Brain microvascular endothelial cell (primary cell): ENCODE measurements around the gene MORF4L2.

Source experiments
- DNase-seq: peaks from one replicate; pipeline ENCODE4 v3.0.0-alpha.2; 2020
- H3K27ac ChIP-seq: fragments of 250-450 bp; sonication (Bioruptor Pico); 2 replicates; pipeline ENCODE4 v1.5.1; 2020; ENCODE audit warnings: mild to moderate bottlenecking, moderate library complexity
- H3K27me3 ChIP-seq: fragments of 250-450 bp; sonication (Bioruptor Pico); replicated peaks from 2 replicates; pipeline ENCODE4 v1.5.1; 2020; ENCODE audit warnings: mild to moderate bottlenecking
- H3K36me3 ChIP-seq: fragments of 250-450 bp; sonication (Bioruptor Pico); replicated peaks from 2 replicates; pipeline ENCODE4 v1.5.1; 2020; ENCODE audit warnings: mild to moderate bottlenecking
- H3K4me3 ChIP-seq: 2 replicates; pipeline ENCODE4 v1.5.1; 2011; ENCODE audit warnings: low read depth, mild to moderate bottlenecking, control low read depth, low read length, moderate library complexity
- in situ Hi-C: cut with HindIII; loops from 2 replicates; pipeline ENCODE4 v1.10.0; 2017; ENCODE audit warnings: low sequenced_read_pairs, low pct_ligation_motif_present
- TF ChIP-seq, protein P1 (sequence below): IDR thresholded peaks from 2 replicates; pipeline ENCODE4 v1.5.1; 2011; ENCODE audit warnings: low read depth, mild to moderate bottlenecking, moderate library complexity, low read length, control low read depth, inconsistent platforms; ENCODE audit errors: missing control alignments

MORF4L2 gene

DNA sequence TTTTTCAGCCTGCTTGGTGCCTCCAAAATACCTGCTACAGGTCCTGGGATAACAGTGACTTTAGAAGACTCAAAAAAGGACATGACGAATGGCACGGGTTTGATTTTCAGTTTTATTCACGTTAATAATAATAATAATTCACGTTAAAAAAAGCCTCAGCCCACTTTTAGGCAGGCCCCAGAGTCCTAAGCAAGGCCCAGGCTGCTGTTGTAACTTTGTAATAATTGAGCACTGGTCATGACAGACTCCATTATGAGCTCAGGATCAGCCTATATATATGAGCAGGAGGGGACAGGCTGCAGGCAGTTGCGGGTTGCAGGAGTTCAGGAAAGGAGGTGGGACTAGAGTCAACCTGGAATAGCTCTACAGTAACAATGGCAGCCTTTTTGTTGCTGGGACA lies 24.1 kb upstream of the MORF4L2 start, which contains the start of gene TMEM31:
Gene TMEM31 (plus strand): TSS at position 301 of the 400 bp plus-strand sequence. CDS start 1,350 bp downstream, outside the sequence.
- Histone ChIP-seq H3K4me3 (no peak within 1 kb of the TSS), H3K27ac (no peak within 1 kb of the TSS), H3K27me3 (no peaks in the 10 kb centered on the region), H3K36me3 (no peaks in the 10 kb centered on the region)
- in situ Hi-C loops: no loop called here
- TF ChIP-seq, protein P1, sequence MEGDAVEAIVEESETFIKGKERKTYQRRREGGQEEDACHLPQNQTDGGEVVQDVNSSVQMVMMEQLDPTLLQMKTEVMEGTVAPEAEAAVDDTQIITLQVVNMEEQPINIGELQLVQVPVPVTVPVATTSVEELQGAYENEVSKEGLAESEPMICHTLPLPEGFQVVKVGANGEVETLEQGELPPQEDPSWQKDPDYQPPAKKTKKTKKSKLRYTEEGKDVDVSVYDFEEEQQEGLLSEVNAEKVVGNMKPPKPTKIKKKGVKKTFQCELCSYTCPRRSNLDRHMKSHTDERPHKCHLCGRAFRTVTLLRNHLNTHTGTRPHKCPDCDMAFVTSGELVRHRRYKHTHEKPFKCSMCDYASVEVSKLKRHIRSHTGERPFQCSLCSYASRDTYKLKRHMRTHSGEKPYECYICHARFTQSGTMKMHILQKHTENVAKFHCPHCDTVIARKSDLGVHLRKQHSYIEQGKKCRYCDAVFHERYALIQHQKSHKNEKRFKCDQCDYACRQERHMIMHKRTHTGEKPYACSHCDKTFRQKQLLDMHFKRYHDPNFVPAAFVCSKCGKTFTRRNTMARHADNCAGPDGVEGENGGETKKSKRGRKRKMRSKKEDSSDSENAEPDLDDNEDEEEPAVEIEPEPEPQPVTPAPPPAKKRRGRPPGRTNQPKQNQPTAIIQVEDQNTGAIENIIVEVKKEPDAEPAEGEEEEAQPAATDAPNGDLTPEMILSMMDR: no peak
- DNase-seq: no peak

DNA sequence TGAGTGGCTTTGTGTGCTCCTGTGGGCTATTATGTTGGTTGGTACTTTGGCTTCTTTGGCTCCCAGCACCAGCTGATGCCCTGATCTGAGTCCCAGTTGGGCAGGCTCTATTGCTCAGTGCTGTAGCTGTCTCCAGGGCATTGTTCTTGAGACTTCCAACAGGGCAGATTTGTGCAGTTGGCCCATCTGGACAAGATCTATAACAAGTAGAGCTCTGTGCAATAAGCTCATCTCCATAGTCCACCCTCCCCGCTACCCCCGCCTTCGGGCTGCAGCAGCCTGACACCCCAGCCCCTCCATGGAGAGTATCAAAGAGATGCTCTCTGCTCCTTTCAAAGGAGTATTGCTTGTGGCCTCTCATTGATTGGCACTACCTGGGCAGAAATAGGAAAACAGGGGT lies 18.4 kb upstream of the MORF4L2 start:
- no peaks in the 10 kb centered on the region for H3K27me3 ChIP-seq
- no peak overlapping the region for H3K4me3 ChIP-seq
- DNase-seq: no peak
- H3K27ac ChIP-seq: no peak overlapping the region
- H3K36me3 ChIP-seq: no peaks in the 10 kb centered on the region
- in situ Hi-C loops: no loop called here
- TF ChIP-seq, protein P1: no peak

DNA sequence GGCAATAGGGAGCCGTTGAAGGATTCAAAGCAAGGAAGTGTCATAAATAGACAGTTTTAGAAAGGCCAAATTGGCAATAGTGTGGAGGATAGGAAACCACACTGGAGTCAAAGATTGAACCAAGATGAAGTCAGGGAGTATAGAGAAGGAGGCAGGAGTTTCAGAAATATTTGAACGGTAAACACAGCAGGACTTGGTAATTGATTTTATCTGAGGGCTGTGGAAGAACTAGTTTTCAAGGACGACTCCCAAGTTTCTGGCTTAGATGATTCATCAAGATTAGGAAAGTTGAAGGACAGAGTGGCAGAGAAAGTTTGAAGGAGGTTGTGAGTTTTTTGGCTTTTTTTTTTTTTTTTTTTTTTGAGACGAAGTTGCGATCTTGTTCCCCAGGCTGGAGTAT lies 12.7 kb upstream of the MORF4L2 start:
- no peak overlapping the region for H3K27ac ChIP-seq
- no peaks in the 10 kb centered on the region for H3K27me3 ChIP-seq
- TF ChIP-seq, protein P1: no peak
- no peak for DNase-seq
- H3K36me3 ChIP-seq: no peaks in the 10 kb centered on the region
- H3K4me3 ChIP-seq: no peak overlapping the region
- in situ Hi-C loops: no loop called here

DNA sequence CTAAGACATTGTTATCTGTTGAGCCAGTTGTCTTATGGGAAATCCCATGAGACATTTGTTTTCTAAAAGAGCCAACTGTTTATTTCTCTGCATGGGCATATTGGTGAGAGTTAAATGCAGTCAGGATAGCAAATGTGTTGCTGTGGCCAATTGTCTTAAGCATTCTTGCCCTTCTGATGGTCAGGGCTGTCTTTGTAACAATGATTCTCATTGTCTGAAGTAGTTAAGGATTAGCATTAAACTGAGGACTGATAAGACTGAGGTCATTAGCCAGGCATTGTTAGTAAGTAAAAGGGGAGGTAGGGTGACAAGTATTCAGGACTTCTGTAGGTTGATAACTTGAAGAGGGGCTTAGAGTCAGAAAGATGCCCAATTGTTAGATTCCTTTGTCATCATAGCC lies 11.2 kb upstream of the MORF4L2 start:
- TF ChIP-seq, protein P1: no peak

DNA sequence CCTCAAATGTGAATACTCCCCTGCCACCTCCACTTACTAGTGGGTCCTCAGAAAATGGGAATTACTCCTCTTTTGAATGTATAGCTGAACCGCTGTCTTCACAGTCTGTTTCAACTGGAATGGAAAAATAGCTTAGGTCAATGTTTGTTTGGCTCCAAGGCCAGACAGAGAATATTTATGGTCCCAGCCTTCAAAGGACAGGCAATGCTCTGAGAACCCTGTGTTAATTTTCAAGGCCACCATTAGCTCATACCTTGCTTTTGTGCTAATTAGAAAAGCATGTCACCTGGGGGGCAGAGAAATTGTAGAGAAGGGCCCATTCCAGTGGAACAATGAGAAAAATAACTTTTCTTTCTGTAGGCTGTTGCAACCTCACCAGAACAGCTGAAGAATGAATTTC lies 4.6 kb upstream of the MORF4L2 start:
- DNase-seq: no peak
- no peaks in the 10 kb centered on the region for H3K27me3 ChIP-seq
- H3K36me3 ChIP-seq: no peaks in the 10 kb centered on the region
- H3K4me3 ChIP-seq: no peak overlapping the region
- TF ChIP-seq, protein P1: no peak
- in situ Hi-C loops: no loop called here
- no peak overlapping the region for H3K27ac ChIP-seq

More for the DNA sequence above, 11.2 kb upstream of the MORF4L2 start:
- H3K36me3 ChIP-seq: no peaks in the 10 kb centered on the region
- no peak for DNase-seq
- H3K27me3 ChIP-seq: no peaks in the 10 kb centered on the region
- H3K27ac ChIP-seq: no peak overlapping the region
- no peak overlapping the region for H3K4me3 ChIP-seq
- in situ Hi-C loops: no loop called here

DNA sequence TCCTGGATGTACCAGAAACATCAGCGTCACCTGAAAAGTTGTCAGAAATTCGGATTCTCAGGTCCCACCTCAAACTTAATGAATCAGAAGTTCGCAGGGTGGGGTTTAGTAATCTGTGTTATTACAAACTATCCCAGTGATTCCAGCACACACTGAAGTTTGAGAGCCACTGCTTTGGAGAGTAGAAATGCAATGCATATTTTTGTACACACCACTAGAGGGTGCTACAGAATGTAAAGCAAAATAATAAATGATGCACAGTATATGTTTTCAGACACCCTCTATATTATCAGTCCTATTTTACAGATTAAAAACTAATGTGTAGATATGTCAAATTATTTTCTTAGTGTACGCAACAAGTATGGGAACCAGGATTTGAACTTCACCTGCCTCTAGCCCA lies 2.4 kb upstream of the MORF4L2 start:
- H3K36me3 ChIP-seq: peaks cover 10% of the 10 kb centered on the region
- no peaks in the 10 kb centered on the region for H3K27me3 ChIP-seq
- H3K27ac ChIP-seq: no peak overlapping the region
- TF ChIP-seq, protein P1: peak; percentile 48
- no peak overlapping the region for H3K4me3 ChIP-seq
- in situ Hi-C loops: no loop called here
- DNase-seq: peak; percentile 5
